Pulmonary artery endothelial cell (primary cell): Measurements from ENCODE around the gene NPEPL1. TPM values are rescaled to one million over a fixed set of nuclear protein-coding genes. Genes with fewer than 3 reads are reported as not detected.

ENCODE experiments used
- DNase-seq: peaks from one replicate; pipeline ENCODE4 v3.0.0-alpha.2; 2011; ENCODE audit warnings: low read depth, low spot score
- total RNA-seq: library from RNA; depleted of rRNA; stranded (reverse); fragments of >200 nt; gene quantifications from 2 replicates; pipeline ENCODE4 v1.2.3, GENCODE V29; 2014

Gene NPEPL1
- total RNA-seq, 1 donor from 2014 or later = 39.2 TPM

DNA sequence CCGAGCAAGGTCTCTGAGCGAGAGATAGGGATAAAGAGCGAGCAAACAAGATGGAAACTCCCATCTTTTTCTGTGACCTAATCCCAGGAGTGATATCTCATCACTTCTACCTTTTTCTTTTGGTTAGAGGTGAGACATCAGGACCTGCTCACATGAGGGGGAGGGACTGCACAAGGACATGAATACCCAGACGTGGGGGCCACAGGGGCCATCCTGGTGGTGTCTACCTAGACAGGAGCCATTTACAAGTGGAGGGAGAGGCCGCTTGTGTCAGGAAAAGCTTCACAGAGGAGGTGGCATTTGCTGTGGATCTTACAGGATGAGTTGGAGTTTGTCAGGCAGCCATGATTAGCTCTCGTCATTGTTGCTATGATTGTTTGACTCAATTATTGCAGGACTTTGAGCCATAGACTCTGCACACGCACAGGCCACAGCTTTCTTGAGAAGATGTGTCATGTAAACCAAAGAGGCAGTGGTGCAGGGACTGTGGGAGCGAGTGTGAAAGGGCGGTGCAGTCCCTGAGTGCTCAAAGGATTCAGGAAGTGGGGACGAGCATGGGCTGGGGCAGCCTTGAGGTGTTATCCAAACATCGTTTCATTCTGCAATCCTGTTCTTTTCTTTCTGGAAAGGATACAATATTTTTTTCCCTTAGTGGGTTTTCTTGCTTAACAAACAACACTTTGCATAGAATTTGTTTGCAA is 7.7 kb downstream of the NPEPL1 start:
- no peak for DNase-seq

DNA sequence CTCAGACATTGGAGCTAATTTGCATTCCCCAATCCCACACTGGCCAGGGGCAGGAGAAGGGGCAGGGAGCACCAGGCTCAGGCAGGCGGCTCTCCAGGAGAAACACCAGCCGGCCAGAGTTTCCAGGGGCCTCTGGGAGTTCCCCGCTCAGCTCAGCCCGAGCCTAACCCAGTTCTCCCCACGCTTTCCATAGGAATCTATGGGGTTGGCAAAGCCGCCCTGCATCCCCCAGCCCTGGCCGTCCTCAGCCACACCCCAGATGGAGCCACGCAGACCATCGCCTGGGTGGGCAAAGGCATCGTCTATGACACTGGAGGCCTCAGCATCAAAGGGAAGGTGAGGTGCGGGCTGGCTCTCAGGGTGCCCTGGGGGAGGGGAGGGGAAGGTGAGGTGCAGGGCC is 8.2 kb downstream of the NPEPL1 start:
- DNase-seq = no peak

GRCh38 chr20:58701431-58702160 is 9.0 kb downstream of the NPEPL1 start:
- DNase-seq = no peak

DNA sequence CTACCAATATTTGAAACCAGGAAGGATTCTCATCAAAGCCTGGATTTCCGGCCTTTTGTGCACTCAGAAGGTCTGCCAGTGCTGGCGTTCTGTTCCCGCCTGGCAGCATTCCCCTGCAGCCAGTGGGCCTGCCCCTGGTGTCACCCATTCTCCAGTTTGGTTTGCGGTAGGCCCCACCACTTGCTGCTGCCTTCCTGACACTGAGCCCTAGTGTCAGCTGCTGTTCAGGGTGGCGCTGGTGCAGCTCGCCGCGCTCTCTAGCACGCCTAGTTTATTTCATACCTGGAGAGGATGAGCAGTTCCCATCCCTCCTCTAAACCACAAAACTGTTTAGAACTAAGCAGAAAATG is 9.5 kb downstream of the NPEPL1 start:
- no peak for DNase-seq

GRCh38 chr20:58702859-58703648 is 10.5 kb downstream of the NPEPL1 start:
- no peak for DNase-seq

- no peak for DNase-seq
These were observed 11.3 kb downstream of the NPEPL1 start for GRCh38 chr20:58703765-58704371.

DNA sequence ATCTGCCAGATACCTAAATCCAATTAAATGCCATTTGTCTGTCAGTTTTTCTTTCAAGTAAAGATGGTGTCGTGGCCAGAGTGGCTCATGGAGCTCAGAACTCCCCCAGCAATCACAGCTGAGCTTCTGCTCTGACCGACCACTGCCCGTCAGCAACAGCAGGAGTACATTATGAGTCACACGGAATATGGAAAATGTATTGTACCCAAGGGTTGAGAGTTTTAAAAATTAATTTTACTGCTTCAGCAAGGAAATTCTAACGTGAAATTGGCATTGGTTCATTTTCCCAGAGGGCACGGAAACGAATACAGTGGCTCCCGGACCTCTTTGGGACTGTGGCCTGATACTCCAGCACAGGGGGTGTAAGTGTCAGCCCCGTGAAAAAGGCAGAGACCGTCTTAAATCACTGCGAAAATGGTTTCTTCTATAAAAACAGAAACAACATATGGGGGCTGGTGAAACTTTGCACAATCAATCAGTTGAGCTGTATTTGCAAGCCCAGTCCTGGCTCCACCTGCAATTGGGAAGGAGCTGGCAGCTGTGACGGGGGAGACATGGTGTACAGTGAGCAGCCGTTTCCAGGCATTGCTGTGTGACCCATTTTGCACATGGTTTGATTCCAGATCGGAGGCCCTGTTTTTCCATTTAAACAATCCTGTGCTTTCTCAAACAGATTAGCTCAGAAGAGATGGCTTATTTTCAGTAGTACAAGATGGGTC is 12.8 kb downstream of the NPEPL1 start:
- DNase-seq = no peak

DNA sequence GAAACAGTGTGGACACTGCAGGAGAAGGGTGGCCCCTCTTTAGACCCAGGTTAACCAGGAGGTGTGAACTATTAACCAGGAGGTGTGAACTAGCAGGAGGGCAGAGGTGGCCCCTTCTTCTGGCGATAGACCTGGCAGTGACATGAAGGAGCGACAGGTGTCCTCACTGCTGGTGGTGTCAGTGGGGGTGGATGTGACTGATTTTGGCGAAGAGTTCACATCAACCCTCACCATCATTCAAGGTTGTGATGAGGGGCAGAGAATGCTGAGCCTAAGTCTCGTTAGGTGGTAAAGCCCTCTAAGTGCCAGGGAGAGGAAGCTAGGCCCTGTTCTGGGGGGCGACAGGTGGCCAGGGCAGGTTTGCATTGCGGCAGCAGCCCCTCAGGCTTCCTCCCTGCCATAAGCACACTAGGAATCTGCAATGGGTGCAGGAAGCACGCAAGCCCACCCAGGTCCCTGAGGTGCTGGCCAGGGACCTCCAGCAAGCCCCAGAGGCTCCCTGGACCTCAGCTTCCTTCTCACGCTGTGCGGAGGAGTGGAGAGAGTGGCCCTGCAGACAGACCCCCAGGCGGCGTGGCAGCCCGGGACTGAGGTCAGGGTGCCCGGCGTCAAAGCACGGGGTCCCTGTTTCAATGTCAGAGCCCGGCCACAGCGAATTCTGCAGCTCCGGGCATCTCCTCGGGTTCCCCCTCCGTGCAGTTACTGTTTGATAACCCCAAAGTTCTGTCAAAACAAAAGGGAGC is 13.7 kb downstream of the NPEPL1 start:
- DNase-seq = no peak

- DNase-seq = no peak
These were observed 14.5 kb downstream of the NPEPL1 start for GRCh38 chr20:58706975-58707681.

DNA sequence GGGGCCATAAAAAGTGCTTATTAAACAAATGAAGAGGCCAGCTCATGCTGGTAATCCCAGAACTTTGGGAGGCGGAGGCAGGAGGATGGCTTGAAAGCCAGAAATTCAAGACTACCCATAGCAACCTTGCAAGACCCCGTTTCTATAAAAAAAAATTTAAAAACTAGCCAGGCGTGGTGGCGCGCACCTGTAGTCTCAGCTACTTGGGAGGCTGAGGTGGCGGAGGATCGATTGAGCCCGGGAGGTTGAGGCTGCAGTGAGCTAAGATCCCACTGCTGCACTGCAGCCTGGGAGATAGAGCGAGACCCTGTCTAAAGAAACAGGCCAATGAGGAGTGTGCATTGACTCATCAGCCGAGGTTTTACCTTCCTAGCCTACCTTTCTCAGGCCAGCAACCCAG is 15.2 kb downstream of the NPEPL1 start:
- no peak for DNase-seq

GRCh38 chr20:58708246-58708931 is 15.8 kb downstream of the NPEPL1 start:
- no peak for DNase-seq

DNA sequence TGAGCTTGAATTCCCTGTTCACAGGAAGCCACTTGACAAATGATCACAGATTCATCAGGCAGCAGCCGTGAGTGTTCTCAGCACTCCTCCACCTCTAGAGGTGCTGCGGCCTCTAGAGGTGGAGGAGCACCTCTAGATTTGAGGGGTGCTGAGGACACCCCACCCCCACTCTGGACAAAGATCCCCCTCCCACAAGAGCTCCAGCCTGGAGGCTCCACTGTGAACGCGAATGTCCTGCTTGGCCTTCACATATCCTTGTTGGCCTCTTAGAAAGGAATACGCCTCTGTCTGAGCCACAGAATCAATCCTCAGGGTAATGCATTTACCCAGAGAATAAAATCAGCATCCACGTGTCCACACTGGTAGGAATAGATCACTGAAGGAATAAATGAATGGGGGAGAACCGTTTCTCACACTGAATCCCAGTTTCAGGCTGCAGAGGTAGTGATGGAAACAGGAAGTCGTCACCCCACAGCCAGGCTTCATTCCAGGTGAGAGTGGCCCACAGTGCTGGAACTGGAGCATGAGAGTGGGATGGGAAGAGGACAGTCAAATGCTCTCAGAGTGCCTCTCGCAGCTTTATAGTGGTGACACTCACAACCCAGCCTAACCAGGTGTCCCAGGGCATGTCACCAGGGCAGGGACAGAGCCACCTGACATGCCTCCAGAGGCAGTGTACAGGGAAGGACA is 16.6 kb downstream of the NPEPL1 start:
- DNase-seq = no peak

DNA sequence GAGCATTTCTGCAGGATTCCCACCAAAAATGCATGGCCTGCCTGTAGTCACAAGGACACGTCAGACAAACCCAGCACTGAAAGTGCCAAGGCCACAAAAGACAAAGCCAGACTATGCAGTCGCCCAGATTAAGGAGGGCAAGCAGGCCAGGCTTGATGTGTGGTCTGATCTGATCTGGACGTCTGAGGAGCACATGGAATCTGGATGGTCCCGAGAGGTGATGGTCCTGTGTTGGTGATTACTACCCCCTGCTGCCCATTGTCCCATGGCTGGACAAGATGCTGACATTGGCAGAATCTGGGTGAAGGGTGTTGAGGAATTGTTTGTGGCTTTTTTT is 17.1 kb downstream of the NPEPL1 start:
- no peak for DNase-seq

DNA sequence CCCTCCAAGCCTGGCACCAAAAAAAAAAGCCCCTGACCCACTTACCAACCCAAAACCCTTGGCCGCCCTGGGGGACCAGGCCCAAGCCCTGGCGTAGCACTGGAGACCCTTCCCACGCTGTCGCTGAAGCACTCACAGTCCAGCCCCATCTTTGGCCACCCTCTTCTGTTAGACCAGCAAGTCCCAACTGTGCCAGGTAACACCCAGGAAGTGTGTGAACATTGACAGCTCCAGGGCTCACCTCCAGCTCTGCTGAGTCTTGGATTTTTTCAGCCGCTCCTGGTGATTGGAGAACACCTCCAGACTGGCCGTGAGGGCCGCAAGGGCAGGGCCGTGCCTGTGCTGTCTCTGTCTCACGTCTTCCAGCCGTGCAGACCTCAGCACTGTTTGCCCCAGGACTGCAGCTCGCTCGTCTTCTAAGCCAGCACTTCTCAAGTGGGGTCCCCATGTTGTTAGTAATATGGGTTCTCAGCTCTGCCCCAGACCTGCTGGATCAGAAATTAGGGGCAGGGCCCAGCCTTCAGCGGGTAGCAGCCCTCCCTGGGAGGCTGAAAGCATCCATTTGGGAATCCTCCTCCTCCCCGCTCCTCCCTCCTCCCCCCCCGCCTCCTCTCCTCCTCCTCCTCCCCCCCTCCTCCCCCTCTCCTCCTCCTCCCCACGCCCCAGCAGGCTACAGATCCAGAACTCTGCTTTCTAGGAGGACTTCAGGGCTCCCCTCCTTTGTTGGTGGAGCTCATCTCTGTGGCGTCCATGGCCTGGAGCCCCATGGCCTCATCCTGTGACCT is 18.1 kb downstream of the NPEPL1 start:
- no peak for DNase-seq

- no peak for DNase-seq
These were observed 18.9 kb downstream of the NPEPL1 start for GRCh38 chr20:58711266-58712051.

DNA sequence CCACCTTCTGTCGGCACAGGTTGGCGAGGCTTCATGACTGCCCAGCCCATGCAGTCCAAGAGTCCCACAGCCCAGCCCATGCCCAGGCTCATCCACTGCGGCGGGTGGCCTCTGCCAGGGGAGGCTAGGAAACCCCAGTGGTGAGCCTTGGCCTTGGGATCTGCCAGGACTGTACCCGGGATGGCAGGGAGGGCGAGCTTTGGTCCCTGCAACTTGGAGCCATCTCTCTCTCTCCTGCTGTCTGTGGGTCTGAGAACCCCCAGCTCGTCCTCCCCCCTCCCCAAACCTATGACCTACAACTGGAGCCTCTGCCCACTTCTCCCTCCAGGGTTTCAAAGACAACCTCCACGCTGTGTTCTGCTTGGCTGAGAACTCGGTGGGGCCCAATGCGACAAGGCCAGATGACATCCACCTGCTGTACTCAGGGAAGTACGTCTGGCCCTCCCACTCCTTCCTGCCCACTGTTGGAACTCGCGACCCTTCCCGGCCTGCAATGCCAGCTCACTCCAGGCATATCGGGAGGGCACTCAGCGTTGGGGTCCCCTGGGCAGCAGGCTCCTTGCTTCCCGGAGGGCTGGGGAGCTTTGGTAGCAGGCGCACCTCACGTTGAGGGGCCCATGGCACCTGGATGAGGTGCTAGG is 19.7 kb downstream of the NPEPL1 start:
- no peak for DNase-seq
